Keratinocyte (primary cell): ENCODE data around the gene CUX1.

Experiments used
- EZH2 ChIP-seq: IDR thresholded peaks from one replicate; pipeline ENCODE4 v1.6.1; 2012; ENCODE audit warnings: inconsistent platforms, mild to moderate bottlenecking, low read length, moderate library complexity
- TF ChIP-seq, protein P1 (sequence below), 3 experiments: IDR thresholded peaks in 1 of 3; conservative IDR thresholded peaks in 1 of 3; optimal IDR thresholded peaks in 1 of 3; 2 replicates in 2 of 3; 3 replicates in 1 of 3; pipeline versions ENCODE3 to v1.5.1; 2011; ENCODE audit warnings: low read length in 3 of 3, mild to moderate bottlenecking in 3 of 3, moderate library complexity in 2 of 3, control low read depth in 1 of 3, inconsistent platforms in 1 of 3; ENCODE audit not compliant: insufficient read depth in 2 of 3; ENCODE audit errors: extremely low read depth in 1 of 3

DNA sequence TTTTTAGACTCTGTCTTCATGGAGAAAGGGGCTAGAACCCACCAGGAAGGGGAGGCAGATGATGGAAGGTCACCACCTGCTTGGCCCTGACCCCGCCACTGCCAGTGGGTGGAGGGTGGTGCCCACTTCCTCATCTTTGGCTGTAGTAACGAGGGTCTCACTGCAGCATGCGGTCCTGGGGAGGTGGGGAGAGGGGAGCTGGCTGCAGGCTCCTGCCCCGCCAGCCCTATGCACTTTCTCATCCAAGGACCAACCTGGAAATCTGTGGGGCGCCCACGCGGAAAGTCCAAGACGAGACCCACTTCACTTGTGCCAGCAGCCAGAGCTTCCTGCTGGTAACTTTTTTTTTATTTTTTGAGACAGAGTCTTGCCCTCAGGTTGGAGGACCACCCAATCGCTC is 101.0 kb downstream of the CUX1 start:
- TF ChIP-seq, protein P1, sequence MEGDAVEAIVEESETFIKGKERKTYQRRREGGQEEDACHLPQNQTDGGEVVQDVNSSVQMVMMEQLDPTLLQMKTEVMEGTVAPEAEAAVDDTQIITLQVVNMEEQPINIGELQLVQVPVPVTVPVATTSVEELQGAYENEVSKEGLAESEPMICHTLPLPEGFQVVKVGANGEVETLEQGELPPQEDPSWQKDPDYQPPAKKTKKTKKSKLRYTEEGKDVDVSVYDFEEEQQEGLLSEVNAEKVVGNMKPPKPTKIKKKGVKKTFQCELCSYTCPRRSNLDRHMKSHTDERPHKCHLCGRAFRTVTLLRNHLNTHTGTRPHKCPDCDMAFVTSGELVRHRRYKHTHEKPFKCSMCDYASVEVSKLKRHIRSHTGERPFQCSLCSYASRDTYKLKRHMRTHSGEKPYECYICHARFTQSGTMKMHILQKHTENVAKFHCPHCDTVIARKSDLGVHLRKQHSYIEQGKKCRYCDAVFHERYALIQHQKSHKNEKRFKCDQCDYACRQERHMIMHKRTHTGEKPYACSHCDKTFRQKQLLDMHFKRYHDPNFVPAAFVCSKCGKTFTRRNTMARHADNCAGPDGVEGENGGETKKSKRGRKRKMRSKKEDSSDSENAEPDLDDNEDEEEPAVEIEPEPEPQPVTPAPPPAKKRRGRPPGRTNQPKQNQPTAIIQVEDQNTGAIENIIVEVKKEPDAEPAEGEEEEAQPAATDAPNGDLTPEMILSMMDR (optimal IDR thresholded peaks at IDR 0.05 in 1 of 3, IDR thresholded peaks at IDR 0.05 in 1 of 3, conservative IDR thresholded peaks at IDR 0.05 in 1 of 3; ENCODE audit: extremely low read depth in 1 of 3, insufficient read depth in 2 of 3, low read length in 3 of 3) = no peak
- TF ChIP-seq EZH2 = no peak
